ENCODE results near the gene CCR6.
"Not testable (repeated sequence)": the region's sequence is repeated elsewhere in the genome, so short reads cannot be mapped to it uniquely, and the experiment has no call there.

The CCR6 gene

GRCh38 chr6:167165858-167166471, 43.1 kb downstream of the CCR6 start:
- DNase-seq = no peak

- DNase-seq = not testable (repeated sequence)
Observed at GRCh38 chr6:167167699-167168098, 44.8 kb downstream of the CCR6 start.

GRCh38 chr6:167168296-167168695, 45.4 kb downstream of the CCR6 start:
- not testable (repeated sequence) for DNase-seq

GRCh38 chr6:167169867-167170266, 47.0 kb downstream of the CCR6 start:
- not testable (repeated sequence) for DNase-seq

GRCh38 chr6:167171300-167171699, 48.4 kb downstream of the CCR6 start:
- not testable (repeated sequence) for DNase-seq

GRCh38 chr6:167172011-167172410, 49.1 kb downstream of the CCR6 start:
- not testable (repeated sequence) for DNase-seq

GRCh38 chr6:167177271-167177670, 54.4 kb downstream of the CCR6 start:
- not testable (repeated sequence) for DNase-seq

- DNase-seq = not testable (repeated sequence)
Observed at GRCh38 chr6:167178896-167179655, 56.2 kb downstream of the CCR6 start.

- DNase-seq = not testable (repeated sequence)
Observed at GRCh38 chr6:167180086-167180485, 57.2 kb downstream of the CCR6 start.

GRCh38 chr6:167181351-167181750, 58.5 kb downstream of the CCR6 start:
- DNase-seq = not testable (repeated sequence)

GRCh38 chr6:167182913-167183314, 60.0 kb downstream of the CCR6 start:
- not testable (repeated sequence) for DNase-seq

GRCh38 chr6:167185101-167185500, 62.2 kb downstream of the CCR6 start:
- DNase-seq = not testable (repeated sequence)

GRCh38 chr6:167187275-167187674, 64.4 kb downstream of the CCR6 start:
- peak in 3 of 56 donors; percentile 3 to 18 (median 8) for DNase-seq

Data from nucleus accumbens (tissue), 56 donors.